OCI-M1 (cell line): ENCODE results near the gene MRPL39.

Source experiments
- DNase-seq: peaks from one replicate; lab custom pipeline; 2025; lab: John Stamatoyannopoulos, UW

MRPL39 gene

DNA sequence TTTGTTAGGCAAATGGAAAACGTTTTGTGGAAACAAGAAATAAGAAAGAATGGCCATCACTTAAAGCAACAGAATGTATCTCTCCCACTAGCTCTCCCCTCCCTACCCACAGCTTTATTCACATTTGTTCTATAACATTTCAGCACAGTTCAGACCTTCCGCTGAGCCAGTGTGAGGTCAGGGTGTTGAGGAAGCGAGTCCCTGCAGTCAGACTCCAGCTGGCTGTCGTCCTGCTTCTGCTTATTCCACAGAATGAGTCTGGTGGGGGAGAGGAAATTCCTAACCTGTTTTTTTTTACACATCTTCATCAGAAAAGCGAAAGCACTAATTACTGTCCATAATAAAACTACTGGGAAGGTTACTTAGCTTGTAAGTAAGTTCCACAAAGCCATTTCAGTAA lies 39.0 kb downstream of the MRPL39 start:
- DNase-seq, result no peak

DNA sequence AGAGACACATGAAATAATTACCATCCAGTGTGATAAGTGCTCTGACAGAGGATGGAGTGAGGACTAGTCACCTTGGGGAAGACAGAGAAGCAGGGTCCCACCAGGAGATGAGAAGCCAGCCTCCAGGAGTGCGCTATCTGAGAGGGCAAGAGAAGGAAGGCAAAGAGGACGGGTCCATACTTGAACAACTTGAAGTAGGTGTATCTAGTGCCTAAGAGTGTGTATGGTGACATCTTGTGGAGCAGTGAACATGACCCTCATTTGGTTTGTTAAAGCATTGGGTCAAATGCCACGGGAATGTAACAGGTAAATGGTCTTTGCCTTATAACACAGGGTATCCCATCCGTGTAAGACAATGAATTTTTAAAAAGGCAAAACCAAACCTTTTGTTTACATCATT lies 39.8 kb downstream of the MRPL39 start:
- no peak for DNase-seq

DNA sequence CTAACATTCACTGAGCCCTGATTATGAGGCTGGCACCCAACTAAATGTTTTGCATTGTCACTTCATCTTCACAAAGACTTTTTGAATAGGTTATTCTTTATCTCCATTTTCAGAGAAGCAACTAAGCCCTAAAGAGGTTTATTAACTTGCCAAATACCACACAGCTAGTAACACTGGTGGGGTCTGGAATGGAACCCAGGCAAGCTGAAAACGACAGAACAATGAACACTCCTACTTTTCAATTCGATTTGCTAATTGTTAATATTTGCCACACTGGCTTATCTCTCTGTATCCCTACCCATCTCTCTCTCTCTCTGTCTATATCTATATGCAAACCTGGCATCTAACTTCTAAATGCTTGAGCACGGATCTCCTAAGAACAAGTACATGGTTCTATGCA lies 40.6 kb downstream of the MRPL39 start:
- DNase-seq, result no peak

DNA sequence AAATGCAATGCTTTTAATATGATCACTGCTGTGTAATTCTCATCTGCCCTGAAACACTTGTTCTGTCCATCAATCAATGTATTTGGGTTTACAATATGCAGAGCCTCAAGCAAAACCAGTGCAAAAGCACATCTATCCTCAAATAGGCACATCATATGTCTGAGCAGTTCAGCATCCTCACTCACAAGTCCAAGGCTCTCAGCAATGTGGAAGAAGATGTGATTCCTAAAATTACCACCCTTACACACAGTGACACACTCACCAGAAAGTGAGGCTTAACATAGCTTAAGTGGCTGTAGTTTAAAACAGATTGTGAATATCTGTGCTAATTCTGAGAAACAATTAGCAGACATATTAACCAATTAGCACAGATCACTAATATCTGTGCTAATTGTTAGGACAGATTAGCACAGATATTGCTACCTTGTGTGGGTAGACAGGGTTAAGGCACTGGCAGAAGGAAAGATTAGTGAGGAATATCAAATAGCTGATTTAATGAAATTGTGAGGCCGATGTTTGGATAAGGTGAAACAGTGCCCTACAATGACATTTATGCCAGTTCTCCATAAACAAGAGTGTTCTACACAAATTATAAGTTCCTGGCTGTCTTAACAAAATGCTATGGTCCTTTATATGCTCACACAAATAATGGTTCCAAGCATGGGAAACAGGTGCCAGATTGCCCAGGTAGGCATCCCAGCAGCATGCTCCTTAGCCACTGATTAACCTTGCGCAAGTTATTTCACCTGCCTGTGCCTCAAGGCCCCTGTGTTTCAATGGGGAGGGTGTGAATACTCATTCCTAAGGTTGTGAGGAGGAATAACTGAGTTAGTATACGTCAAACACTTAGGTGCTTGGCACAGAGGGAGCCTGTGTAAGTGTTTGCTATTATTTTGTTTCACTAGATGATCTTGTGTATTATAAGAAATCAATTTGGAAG lies 41.7 kb downstream of the MRPL39 start:
- DNase-seq, result no peak

DNA sequence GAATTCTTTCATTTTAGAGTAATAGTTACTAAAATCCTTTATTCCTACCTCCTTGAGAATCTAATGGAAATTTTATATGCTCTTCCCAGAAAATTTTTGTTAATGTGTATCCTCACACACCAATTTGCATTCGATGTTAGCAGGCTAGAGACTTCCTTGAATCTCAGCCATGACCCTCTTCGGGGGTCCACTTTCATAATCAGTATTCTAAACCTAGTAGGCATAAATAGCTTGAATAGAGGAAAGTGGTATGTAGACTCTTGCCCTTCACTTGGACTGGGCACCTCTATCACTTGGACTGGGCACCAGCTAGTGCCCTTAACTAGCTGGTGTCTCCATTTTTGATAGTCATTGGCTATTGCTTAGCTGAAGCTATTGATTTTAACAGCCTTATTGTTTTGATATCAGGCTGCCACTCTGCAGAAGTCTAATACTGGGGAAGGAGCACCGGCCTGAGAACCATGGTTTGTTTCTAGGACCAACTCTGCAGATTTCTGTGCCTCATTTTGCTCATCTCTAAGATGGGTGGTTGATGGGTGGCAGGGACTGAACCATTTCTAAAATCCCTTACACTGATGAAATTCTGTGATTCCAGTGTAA lies 42.8 kb downstream of the MRPL39 start:
- DNase-seq, result no peak

DNA sequence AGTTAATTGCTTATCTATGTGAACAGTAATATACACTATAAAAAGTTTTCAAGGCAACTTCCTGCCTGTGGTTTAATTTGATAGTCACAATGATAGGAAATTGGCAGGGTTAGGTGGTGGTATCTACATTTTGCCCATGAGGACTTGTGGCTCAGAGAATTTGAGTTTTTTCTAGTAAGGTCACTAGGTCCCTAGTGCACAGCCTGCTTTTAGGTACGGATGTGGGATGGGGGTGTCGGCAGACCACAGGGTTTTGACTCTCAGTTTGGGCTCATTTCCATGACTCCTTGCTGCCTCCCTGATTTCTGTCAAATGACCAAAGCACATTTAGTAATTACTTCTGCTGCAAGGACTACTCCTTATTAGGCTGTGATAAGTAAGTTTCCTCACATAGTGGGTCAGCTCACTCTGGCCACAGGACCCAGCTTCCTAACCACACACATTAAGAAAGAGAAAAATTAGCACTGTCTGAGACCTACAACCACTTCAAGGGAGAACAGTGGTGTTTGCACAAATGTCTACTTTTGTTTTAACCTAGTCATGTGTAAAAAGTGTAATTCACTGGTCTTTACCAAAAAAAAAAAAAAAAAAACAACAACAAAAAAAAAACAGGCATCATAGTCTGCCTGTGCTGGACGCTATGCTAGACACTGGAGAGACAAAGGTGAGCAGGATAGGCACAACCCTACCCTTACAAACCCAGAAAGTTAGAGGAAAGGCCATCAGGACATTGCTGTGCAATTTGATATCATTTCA lies 43.7 kb downstream of the MRPL39 start:
- DNase-seq, result peak; percentile 65

DNA sequence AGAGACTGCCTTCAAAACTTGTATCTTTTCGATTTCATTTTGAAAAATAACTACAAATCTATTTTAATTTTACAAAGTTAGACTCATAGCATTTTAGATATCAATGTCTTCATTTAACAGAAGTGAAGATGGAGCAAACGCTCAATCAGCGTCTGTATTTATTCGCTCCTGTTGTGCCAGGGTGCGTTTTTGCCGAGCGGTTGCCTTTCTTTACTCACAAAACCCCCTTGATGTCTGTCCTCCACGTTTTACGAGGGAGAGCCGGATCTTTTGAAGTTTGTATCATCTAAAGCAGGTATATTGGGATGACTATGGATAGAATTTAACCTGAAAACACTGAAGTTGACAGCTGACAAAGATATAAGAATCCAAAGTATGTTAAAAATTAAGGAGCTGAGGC lies 44.6 kb downstream of the MRPL39 start:
- no peak for DNase-seq

DNA sequence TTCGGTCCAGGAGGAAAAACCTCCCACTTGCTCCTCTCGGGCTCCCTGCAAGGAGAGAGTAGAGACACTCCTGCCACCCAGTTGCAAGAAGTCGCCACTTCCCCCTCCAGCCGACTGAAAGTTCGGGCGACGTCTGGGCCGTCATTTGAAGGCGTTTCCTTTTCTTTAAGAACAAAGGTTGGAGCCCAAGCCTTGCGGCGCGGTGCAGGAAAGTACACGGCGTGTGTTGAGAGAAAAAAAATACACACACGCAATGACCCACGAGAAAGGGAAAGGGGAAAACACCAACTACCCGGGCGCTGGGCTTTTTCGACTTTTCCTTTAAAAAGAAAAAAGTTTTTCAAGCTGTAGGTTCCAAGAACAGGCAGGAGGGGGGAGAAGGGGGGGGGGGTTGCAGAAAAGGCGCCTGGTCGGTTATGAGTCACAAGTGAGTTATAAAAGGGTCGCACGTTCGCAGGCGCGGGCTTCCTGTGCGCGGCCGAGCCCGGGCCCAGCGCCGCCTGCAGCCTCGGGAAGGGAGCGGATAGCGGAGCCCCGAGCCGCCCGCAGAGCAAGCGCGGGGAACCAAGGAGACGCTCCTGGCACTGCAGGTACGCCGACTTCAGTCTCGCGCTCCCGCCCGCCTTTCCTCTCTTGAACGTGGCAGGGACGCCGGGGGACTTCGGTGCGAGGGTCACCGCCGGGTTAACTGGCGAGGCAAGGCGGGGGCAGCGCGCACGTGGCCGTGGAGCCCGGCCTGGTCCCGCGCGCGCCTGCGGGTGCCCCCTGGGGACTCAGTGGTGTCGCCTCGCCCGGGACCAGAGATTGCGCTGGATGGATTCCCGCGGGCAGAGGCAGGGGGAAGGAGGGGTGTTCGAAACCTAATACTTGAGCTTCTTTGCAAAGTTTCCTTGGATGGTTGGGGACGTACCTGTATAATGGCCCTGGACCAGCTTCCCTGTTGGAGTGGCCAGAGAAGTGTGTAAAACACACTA lies 45.3 kb downstream of the MRPL39 start:
- DNase-seq, result peak; percentile 59

DNA sequence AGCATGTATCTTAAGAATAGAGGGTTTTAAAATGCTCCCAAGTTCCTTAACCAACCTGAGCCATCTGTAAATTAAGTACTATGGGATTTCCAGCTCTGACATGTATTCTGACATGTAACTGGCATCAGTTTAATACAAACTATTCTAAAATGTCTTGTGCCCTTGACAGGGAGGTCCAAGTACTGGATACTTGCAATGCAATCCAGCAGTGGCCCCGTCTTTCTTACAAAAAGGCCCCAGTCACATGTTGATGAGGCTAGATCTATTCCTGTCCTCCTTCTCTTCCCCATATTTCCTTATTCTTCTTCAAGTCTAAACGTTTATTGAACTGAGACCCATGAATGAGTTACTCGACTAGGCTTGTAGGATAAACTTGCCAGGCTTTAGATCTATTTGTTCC lies 46.4 kb downstream of the MRPL39 start:
- no peak for DNase-seq

DNA sequence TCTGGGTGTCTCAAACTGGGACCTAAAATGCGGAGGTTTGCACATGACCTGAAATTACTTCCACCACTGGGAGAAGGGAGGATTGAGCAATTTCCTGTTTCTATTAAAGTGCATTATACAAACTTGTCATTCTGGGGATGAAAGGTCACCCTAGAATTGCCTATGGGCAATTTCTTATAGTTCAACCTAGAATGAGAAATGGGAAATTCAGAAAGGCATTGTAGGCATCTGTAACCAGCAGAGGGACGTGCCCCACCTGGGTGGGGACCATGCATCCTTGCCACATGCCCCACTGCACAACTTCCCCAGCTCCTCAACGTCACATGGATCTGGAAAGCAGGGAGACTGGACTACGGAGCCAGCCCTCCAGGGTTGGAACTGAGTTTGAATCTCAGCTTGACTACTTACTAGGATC lies 47.0 kb downstream of the MRPL39 start:
- DNase-seq, result no peak

DNA sequence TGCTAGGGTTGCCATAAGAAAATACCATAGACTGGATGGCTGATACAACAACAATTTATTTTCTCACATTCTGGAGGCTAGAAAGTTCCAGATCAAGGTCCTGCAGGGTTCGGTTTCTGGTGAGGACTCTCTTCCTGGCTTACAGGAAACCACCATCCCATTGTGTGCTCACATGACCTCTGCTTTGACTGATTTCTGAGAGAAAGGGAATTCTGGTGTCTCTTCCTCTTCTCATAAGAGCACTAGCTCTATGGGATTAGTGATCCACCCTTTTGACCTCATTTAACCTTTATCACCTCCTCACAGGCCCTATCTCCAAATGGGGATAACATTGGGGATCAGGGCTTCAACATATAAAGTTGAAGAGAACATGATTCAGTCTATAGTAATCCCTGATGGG lies 47.5 kb downstream of the MRPL39 start:
- no peak for DNase-seq

DNA sequence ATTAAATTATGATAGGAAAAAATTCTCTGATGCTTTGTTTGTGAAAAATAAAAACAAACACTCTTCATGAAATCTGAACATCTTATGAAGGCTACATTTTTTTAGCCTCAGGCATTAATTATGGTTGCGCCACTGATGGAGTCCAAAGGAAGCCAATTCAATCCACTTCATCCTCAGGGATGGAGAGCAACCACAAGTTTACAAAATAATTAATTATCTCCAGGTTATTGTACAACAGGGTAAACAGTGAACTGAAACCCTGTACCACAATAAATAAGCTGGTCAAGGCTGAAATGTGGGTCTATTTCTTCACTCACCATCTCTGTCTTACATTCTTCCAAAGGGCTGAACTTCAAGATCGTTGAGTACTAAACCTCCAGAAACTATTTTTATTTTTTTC lies 49.2 kb downstream of the MRPL39 start:
- DNase-seq, result no peak

DNA sequence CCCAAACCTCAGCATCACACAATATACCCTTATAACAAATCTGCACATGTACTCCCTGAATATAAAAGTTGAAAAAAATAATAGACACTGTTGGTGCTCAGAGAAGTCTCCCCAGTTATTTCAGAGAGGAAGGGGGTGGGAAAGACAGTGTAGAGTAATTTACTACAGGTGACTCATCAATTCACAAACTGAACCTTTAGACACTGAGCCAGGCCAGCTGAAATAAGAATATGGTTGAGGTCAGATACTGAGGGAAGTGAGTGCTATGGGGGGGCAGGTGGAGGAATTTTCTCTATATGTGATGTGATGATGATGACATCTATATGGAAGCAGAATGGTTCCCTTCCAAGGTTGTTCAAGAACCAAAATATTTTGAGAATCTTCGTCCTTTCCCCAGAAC lies 50.1 kb downstream of the MRPL39 start:
- no peak for DNase-seq

DNA sequence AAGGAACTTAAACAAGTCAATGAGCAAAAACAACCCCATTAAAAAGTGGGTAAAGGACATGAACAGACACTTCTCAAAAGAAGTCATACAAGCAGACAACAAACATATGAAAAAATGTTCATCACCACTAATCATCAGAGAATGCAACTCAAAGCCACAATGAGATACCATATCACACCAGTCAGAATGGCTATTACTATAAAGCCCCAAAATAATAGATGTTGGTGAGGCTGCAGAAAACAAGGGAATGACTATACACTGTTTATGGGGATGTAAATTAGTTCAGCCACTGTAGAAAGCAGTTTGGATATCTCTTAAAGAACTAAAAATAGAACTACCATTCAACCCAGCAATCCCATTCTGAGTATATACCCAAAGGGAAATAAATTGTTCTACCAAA lies 51.2 kb downstream of the MRPL39 start:
- no peak for DNase-seq

DNA sequence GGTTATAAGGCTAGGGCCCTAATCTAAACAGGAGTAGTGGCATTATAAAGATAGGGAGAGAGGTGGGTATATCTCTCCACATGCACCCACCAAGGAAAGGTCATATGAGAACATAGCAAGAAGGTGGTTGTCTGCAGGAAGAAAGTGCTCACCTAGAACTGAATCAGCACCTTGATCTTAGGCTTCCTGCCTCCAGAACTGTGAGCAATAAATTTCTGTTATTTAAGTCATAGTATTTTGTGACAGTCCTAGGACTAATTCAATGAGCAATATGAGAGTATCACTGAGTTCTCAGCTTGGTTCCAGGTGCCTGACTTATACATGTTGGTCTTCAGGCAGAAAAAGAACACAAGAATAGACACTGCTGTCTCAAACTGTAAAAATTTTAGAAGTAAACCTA lies 51.8 kb downstream of the MRPL39 start:
- no peak for DNase-seq

DNA sequence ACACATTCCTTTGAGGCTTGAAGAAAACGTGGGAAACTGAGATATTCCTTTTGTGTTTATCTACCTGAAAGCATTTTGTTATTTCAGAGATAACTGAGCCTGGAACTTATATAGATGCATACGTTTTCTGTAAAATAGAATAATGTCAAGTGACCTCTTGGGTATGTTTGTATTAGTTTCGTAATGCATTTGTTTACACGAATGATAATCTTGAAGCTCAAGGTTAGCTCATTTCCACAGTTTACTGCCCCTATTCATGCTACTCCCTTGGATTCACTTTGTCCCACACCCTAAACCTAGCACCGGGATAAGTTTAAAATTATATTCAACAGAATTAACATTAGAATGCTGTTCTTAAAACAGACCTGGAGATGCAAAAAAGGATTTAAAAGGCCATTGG lies 54.4 kb downstream of the MRPL39 start:
- no peak for DNase-seq

DNA sequence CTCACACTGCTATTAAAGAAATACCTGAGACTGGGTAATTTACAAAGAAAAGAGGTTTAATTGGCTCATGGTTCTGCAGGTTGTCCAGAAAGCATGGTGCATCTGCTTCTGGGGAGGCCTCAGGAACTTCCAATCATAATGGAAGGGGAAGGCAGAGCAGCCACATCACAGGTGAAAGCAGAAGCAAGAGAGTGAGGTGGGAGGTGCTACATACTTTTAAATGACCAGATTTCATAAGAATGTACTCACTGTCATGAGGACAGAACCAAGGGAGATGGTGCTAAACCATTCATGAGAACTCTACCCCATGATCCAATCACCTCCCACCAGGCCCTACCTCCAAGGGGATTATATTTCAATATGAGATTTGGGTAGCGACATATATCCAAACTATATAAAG lies 55.7 kb downstream of the MRPL39 start:
- no peak for DNase-seq

DNA sequence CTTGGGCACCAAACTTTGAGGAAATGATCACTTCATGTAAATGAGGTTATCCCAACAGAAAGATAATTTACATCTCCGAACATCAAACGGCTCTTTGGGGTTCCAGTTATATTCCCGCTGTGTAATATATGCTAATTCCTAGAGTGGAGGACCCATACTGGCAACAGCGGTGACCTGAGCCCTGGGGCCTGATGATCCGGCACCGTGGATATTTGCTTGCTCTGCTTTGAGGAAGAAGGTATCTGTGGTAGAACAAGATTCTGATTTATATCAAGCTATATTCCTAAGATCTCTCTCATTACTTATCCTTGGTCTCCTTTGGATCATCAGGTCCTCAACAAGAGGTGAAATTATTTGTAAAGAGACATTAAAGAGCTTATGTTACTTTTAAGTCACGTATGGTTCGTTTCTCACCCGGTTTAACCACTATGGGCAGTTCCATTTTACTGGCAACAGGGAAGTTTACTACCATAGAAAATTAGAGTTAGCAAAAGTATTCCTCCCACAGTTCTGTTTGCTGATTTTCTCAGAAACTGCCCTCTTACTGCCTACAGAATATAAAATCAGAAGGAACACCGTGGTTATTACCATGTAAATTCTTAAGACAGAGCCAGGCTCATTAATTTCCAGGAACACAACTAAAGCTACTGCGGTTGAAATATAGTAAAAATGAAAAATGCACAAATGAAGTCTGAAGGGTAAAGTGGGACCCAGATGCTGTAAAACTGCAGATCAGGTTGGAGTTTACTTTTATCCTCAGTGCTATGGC lies 56.7 kb downstream of the MRPL39 start:
- no peak for DNase-seq

DNA sequence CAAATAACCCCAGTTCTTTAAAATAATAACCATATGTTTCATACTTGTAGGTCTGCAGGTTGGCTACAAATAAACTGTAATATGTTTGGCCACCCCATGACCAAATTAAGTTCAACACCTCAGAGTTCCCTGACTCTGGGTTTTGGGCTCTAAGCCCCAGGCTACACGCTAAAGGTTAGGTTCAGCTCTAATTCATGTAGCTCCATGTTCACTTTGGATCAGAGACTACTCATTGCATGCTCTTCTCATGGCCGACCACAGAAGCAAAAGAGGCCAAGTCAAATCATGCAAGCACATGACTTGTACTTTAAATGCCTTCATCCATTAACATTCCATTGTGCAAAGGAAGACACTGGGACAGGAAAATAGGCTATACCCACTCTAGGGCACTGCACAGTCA lies 66.2 kb downstream of the MRPL39 start:
- DNase-seq, result no peak

DNA sequence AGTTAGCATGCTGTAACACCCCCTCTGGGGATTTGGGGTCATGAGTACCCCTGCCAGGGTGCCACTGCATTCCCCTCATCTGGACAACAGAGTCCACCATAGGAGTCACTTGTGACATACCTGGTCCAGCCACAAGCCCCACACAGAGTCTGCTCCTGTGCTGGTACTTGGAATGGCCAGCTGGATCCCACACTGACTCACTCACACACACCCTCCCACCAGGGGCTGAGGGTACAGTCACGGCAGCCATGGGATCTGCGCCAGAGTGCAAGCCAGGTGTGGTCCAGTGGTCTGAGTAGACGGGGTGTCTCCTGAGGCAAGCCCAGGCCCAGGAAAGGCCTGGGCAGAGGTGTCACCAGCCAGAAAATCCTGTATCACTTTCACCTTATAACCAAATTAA lies 67.7 kb downstream of the MRPL39 start:
- DNase-seq, result no peak

DNA sequence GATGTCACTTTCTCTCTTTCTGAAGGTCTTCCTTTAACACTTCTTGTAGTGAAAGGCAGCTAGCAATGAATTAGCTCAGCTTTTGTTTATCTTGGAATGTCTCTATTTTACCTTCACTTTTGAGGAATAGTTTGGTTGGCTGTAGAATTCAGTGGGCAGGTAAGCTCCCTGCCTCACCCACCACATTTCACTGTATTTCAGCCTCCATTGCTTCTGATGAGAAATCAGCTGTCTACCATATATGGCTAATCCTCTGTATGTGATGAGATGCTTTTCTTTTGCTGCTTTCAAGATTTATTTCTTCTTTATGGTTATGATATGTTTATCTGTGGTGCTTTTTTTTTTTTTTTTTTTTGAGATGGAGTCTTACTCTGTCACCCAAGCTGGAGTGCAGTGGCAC lies 70.1 kb downstream of the MRPL39 start:
- no peak for DNase-seq
